Measurements from ENCODE around the gene CHGA. TPM values are rescaled to one million over a fixed set of nuclear protein-coding genes. Genes with fewer than 3 reads are reported as not detected.

Gene CHGA
- total and polyA plus RNA-seq, 4 donors, result 0.47 to 4.4 (median 0.82) TPM

- no peak for TF ChIP-seq CTCF (IDR thresholded peaks at IDR 0.05; ENCODE audit: control extremely low read depth, extremely low read depth)
- Histone ChIP-seq H3K36me3 (ENCODE audit: control insufficient read depth in 4 of 4, insufficient read depth in 4 of 4, low read length in 4 of 4) (no peaks in the 10 kb centered on the region), H3K9ac (ENCODE audit: insufficient read depth in 1 of 2, low read length in 2 of 2) (no peak overlapping the region), H3K4me1 (ENCODE audit: control insufficient read depth in 5 of 5, insufficient read depth in 5 of 5, low read length in 5 of 5) (no peaks in the 10 kb centered on the region), H3K9me3 (ENCODE audit: control insufficient read depth in 4 of 4, insufficient read depth in 3 of 4, low read length in 3 of 4) (no peaks in the 10 kb centered on the region), H3K27ac (ENCODE audit: low read depth in 1 of 2, low read length in 1 of 2) (no peak overlapping the region), H3K27me3 (ENCODE audit: control insufficient read depth in 3 of 3, insufficient read depth in 3 of 3, low read length in 2 of 3) (peaks cover 0 to 12% (median 2%) of the 10 kb centered on the region in 3 donors), H3K4me3 (no peak overlapping the region)
- 76 to 79% methylated on average over 6 of the region's 6 CpGs for WGBS, 2 donors
- DNase-seq (no peak), ATAC-seq (ENCODE audit: insufficient read depth, low FRiP score) (no peak)
Measured at GRCh38 chr14:92907316-92907911, 15.5 kb upstream of the CHGA start.

- Histone ChIP-seq H3K27me3 (ENCODE audit: control insufficient read depth in 3 of 3, insufficient read depth in 3 of 3, low read length in 2 of 3) (no peaks in the 10 kb centered on the region), H3K9me3 (ENCODE audit: control insufficient read depth in 4 of 4, insufficient read depth in 3 of 4, low read length in 3 of 4) (peaks cover 0 to 4% (median 0%) of the 10 kb centered on the region in 4 donors), H3K36me3 (ENCODE audit: control insufficient read depth in 4 of 4, insufficient read depth in 4 of 4, low read length in 4 of 4) (no peaks in the 10 kb centered on the region), H3K4me1 (ENCODE audit: control insufficient read depth in 5 of 5, insufficient read depth in 5 of 5, low read length in 5 of 5) (no peaks in the 10 kb centered on the region), H3K27ac (ENCODE audit: low read depth in 1 of 2, low read length in 1 of 2) (no peak overlapping the region), H3K4me3 (no peak overlapping the region), H3K9ac (ENCODE audit: insufficient read depth in 1 of 2, low read length in 2 of 2) (no peak overlapping the region)
- no peak for TF ChIP-seq CTCF (IDR thresholded peaks at IDR 0.05; ENCODE audit: control extremely low read depth, extremely low read depth)
- WGBS, 2 donors, result 6 to 9% methylated on average over 7 of the region's 7 CpGs
- DNase-seq (peak; percentile 22 to 42 (median 37)), ATAC-seq (ENCODE audit: insufficient read depth, low FRiP score) (no peak)
Measured at GRCh38 chr14:92914087-92914656, 8.8 kb upstream of the CHGA start.

GRCh38 chr14:92916201-92916600, 6.7 kb upstream of the CHGA start:
- no peak for TF ChIP-seq CTCF (IDR thresholded peaks at IDR 0.05; ENCODE audit: control extremely low read depth, extremely low read depth)
- 73 to 83% methylated on average over 4 of the region's 4 CpGs for WGBS, 2 donors
- Histone ChIP-seq H3K27me3 (ENCODE audit: control insufficient read depth in 3 of 3, insufficient read depth in 3 of 3, low read length in 2 of 3) (peaks cover 0 to 5% (median 0%) of the 10 kb centered on the region in 3 donors), H3K9ac (ENCODE audit: insufficient read depth in 1 of 2, low read length in 2 of 2) (no peak overlapping the region), H3K4me1 (ENCODE audit: control insufficient read depth in 5 of 5, insufficient read depth in 5 of 5, low read length in 5 of 5) (no peaks in the 10 kb centered on the region), H3K4me3 (no peak overlapping the region), H3K9me3 (ENCODE audit: control insufficient read depth in 4 of 4, insufficient read depth in 3 of 4, low read length in 3 of 4) (peaks cover 0 to 6% (median 0%) of the 10 kb centered on the region in 4 donors), H3K36me3 (ENCODE audit: control insufficient read depth in 4 of 4, insufficient read depth in 4 of 4, low read length in 4 of 4) (no peaks in the 10 kb centered on the region), H3K27ac (ENCODE audit: low read depth in 1 of 2, low read length in 1 of 2) (no peak overlapping the region)
- DNase-seq, result no peak
- no peak for ATAC-seq (ENCODE audit: insufficient read depth, low FRiP score)
